ENCODE results near the gene FAM177A1. TPM values are rescaled to one million over a fixed set of nuclear protein-coding genes. Genes with fewer than 3 reads are reported as not detected.
A peak's percentile ranks its signal among the peaks of the same experiment; 100 is the strongest.
"Not testable (repeated sequence)": the region's sequence is repeated elsewhere in the genome, so short reads cannot be mapped to it uniquely, and the experiment has no call there.

FAM177A1 gene
- total RNA-seq, 1 donor from 2014 or later, result 56.0 TPM

DNA sequence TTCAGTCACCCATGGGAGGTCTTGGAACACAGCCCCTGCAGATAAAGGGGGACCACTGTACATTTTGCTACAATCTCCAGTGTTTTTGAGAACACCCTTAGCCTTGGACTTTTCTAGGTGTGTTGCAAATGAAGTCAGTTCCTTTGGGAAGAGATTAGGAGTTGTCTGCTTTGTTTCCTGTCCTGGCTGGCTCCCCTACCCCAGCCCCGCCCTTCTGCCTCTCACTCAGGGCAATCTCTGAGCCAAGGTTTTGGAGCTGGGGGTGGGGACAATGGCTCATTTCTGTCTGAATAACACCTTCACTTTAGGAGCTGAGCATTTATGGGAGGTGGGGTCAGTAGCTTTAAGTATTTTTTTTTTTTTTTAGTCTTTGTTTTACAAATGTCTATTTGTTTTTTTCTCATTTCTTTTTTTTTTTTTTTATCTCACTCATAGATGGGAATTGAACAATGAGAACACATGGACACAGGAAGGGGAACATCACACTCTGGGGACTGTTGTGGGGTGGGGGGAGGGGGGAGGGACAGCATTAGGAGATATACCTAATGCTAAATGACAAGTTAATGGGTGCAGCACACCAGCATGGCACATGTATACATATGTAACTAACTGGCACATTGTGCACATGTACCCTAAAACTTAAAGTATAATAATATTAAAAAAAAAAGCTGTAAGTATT lies 15.2 kb downstream of the FAM177A1 start:
- not testable (repeated sequence) for DNase-seq (ENCODE audit: low spot score)

DNA sequence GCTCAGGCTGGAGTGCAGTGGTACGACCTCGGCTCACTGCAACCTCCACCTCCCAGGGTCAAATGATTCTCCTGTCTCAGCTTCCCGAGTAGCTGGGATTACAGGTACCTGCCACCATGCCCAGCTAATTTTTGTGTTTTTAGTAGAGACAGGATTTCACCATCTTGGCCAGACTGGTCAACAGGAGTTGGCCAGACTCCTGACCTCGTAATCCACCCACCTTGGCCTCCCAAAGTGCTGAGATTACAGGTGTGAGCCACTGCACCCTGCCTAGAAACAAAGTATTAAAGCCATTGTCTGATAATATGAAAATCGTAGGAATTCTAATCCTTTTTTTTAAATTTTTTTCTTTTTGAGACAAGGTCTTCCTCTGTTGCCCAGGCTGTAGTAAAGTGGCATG lies 19.7 kb downstream of the FAM177A1 start:
- DNase-seq (ENCODE audit: low spot score), result not testable (repeated sequence)

- DNase-seq (ENCODE audit: low spot score), result no peak
Measured at GRCh38 chr14:35068238-35069012, 22.4 kb downstream of the FAM177A1 start.

DNA sequence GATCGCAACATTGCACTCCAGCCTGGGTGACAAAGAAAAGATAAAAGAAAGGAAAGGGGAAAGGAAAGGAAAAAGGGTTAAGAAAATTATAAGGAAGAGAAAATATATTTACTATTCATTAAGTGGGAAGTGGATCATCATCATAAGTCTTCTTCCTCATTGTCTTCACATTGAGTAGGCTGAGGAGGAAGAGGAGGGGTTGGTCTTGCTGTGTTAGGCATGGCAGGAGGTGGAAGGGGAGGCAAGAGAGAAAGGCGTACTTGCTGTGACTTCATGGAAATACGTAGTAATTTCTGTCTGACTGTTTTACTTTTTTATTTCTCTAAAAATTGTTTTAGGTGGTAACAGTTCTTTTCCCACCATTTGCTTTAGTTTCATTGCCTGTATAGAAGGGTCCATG lies 26.2 kb downstream of the FAM177A1 start:
- no peak for DNase-seq (ENCODE audit: low spot score)

DNA sequence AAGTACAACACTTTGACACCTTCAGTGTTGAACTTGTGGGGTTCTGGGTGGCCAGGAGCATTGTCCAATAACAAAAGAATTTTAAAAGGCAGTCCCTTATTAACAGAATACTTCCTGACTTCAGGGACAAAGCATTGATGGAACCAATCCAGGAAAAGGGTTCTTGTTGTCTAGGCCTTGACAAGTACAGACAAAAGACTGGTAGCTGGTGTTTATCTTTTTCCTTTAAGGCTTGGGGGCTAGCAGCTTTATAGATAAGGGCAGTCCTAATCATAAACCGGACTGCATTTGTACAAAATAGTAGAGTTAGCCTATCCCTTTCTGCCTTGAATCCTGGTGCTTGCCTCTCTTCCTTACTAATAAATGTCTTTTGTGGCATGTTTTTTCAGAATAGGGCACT lies 27.4 kb downstream of the FAM177A1 start:
- DNase-seq (ENCODE audit: low spot score), result no peak

DNA sequence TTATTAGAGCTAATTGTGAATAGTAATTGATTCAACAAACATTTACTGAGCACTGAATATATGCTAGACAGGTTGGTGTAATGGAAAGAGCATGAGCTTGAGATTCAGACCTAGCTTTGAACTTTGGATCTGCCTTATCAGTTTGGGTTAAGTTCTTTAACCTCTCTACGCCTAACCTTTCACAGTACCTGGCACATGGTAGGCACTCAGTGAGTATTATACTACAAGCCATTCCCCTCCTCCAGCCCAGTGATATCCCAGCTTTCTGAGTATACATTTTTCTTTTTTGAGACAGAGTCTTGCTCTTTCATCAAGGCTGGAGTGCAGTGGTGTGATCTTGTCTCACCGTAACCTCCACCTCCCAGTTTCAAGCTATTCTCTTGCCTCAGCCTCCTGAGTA lies 32.0 kb downstream of the FAM177A1 start:
- no peak for DNase-seq (ENCODE audit: low spot score)

- DNase-seq (ENCODE audit: low spot score), result no peak
Measured at GRCh38 chr14:35079742-35080141, 33.7 kb downstream of the FAM177A1 start.

DNA sequence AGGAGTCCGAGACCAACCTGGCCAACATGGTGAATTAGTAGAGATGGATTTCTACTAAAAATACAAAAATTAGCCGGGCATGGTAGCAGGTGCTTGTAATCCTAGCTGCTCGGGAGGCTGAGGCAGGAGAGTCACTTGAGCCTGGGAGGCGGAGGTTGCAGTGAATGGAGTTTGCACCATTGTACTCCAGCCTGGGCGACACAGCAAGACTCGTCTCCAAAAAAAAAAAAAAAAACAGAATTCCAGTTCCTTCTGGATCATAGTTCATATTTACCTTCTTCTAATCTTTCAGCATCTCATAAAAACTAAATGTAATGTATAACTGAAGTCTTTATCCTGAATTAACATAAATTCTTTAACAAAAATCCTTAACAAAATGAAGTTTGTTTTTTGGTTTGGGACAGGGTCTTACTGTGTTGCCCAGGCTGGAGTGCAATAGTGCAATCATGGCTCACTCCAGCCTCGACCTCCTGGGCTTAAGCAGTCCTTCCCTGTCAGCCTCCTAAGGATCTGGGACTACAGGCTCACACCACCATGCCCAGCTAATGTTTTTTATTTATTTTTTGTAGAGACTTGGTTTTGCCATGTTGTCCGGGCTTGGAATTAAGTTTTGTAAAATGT lies 37.6 kb downstream of the FAM177A1 start:
- DNase-seq (ENCODE audit: low spot score), result no peak

DNA sequence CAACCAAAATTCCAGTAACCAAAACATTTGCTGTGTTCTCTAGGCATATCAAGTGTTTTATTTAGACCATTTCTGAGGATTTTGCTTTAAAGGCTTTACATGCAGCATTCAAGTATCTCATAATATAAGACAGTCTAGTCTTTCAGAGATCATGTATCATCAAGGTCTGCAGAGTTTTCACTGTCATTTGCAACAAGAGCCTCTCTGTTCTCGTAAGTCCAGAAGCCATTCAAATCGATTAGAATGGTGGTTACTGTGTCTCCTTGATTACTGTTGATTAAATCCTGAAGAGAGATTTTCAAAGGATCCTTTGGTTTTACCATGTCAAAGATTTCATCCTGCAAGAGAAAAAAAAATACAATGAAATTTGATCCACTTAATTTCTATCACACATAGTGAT lies 39.4 kb downstream of the FAM177A1 start:
- no peak for DNase-seq (ENCODE audit: low spot score)

DNA sequence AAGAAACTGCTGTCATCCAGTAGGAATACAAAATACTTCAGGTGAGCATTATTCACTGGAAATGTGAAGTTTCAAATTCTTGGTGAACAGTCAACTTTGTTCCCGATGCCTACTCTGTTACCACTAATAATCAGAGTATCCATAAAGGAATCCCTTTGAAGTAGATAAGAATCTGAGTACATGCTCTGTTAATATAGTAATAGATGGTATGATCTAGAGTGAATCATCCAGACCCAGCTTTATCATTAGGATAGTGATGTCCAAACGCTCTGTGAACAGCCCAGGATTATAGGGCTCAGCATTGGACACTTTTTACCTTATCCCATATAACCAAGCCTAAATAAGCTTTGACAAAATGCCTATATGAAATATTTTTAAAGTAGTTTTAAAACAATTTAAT lies 42.4 kb downstream of the FAM177A1 start:
- DNase-seq (ENCODE audit: low spot score), result no peak

DNA sequence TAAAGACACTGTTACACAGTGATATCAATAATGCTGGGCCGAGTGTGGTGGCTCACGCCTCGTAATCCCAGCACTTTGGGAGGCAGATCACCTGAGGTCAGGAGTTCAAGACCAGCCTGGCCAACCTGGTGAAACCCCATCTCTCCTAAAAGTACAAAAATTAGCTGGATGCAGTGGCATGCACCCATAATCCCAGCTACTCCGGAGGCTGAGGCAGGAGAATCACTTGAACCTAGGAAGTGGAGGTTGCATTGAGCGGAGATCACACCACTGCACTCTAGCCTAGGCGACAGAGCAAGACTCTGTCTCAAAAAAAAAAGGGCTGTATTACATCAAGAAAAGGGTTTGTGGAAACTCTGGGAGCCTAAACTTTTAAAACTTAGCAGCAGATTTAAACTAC lies 48.6 kb downstream of the FAM177A1 start:
- not testable (repeated sequence) for DNase-seq (ENCODE audit: low spot score)

DNA sequence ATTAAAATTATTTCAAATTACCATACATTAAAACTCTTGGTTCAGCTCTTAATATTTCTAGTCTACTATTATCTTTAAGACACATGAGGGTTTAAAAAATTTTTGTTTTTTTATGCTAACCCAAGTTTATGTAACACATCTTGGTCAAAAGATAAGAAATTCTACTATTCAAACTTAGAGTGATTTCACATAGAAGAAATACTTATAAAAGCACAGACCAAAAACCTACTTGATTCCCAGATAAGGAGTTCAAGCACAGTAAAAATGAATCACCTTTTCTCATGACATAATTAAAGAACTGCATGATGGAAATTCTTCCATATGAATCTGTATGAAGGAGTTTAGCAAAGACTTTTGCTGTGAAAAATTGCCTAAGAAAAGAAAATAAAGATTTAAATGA lies 61.8 kb downstream of the FAM177A1 start:
- no peak for DNase-seq (ENCODE audit: low spot score)

GRCh38 chr14:35112641-35113040 lies 66.6 kb downstream of the FAM177A1 start:
- no peak for DNase-seq (ENCODE audit: low spot score)

DNA sequence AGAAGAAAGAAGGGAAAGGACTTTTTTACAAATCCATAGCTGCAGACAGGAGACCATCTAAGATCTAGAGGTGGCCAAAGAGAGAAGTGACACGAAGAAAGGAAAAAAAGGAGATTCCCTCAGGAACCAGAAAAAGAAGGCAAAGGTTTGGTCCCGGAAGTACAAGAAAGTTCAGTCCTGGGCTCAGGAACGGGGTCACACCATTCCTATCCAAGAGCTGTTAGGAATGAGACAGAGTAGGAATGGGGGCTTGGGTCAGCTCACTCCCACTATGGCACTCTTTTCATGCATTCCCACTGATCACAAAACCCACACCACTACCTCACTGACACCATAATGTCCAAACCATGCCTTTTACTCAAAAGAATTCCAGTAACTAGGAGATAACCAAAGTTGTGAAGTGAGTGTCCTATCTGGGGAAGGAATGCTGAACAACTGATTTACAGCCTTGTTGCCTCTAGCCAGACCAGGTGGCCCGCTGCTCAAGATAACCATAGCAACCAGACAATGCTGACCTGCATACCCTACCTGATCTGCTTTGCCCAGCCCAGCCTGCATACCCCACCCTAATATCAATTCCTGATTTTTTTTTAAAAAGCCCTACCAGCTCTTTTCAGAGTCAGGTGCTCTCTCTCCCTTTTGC lies 67.4 kb downstream of the FAM177A1 start:
- DNase-seq (ENCODE audit: low spot score), result no peak

DNA sequence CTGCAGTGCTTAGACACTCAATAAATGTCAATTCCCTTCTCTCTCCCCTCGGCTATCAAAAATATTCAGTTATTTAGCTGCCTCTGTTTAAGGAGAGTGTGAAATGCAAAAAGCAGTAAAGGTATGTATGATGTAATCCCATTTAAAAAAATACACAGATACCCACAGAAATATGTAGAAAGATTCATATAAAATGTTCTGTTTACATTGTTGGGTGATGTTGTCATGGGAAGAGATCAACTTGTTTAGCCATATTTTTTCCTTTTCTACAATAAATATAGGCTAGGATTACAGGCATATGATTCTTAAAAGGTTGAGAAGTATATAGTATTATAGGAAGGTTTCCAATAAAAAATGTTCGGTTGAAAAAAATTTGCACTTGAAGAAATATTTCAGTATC lies 68.0 kb downstream of the FAM177A1 start:
- no peak for DNase-seq (ENCODE audit: low spot score)

- DNase-seq (ENCODE audit: low spot score), result no peak
Measured at GRCh38 chr14:35116242-35116641, 70.2 kb downstream of the FAM177A1 start.

DNA sequence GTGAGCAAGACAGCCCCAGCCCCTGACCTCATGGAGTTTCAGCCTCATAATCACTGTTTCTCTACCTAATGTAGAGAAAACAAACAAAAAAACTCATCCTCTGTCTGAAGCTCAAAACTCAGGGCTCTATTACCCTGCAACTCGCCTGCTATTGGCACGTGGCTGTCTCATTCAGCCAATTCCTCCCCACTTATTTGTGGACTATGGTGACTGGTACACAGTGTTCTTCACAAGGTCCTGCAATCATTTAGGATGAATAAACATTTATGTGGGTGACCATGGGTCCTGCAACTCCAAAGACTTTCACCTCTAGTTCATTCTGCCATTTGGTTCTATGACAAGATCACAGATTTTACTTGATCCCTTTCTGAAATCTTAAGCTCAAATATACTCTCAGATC lies 71.0 kb downstream of the FAM177A1 start:
- no peak for DNase-seq (ENCODE audit: low spot score)

DNA sequence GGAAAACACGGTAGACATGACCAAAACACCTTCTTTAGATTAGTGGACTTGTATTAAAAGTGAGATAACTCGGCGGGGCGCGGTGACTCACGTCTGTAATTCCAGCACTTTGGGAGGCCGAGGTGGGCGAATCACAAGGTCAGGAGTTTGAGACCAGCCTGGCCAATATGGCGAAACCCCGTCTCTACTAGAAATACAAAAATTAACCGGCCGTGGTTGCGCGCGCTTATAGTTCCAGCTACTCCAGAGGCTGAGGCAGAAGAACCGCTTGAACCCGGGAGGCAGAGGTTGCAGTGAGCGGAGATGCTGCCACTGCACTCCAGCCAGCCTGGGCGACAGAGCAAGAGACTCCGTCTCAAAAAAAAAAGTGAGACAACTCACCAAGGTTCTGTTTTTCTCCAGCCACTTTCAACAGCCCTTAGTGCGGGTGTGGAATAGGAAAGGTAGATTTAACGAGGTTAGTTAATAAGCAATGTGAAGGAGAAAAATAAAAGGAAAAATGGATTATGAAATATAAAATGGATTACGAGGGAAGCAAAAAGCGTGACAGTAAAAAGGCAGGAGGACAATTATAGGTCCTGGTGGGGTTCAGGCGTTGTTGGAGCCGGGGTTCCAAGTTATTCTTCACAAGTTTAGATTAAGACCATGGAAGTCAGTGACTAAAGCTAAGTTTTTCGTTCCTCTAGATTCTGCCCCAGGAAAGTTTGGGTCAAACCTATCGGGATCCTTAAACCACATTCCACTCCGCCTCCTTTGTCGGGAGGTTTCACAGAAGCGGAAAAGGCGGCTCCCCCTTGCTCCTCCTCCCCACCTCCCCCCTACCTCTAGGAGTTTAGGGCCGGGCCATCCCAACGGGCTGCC lies 75.2 kb downstream of the FAM177A1 start:
- no peak for DNase-seq (ENCODE audit: low spot score)

DNA sequence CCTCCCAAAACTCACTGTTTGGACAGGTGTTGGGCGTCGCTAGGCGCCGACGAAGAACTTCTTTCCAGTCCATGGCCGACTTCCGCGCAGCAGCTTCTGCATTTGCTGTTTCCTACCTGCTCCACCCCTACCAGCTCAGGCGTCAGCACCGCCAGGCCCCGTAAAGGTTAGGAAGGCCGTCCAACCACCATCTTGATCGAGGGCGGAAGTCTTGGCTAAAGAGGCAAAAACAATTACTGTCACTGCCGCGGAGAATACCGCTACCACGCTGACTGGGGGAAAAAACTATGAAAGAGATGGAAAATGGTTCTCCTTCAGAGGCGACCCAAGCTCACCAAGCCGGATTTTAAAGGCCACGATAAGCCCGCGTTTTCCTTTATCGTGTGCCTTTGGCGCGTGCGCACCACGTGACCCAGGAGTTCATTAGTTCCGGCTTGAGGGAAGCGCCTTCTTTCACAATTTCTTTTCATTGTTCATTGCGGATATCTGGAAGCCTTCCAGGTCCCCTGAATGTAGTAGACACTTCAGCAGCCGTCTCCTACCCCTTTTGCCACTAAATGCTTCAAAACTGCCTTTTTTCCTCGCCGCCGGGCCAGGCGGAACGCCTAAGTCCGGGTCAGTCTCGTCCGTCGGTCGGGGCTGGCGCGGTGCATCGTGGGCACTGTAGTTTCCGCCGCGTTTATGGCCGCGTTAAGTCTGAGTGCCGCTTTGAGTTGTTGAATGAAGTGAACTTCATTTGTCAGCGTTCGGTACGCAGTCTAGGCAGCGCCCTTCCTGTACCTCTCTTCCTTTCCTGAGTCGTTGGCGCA lies 76.0 kb downstream of the FAM177A1 start, which contains the start of the genes PPP2R3C and PRORP:
TSS of gene PPP2R3C (minus strand) at position 104 of the 809 bp plus-strand sequence. CDS start at position 73, 31 bp downstream.
TSS of gene PRORP (plus strand) at position 666 of the 809 bp plus-strand sequence. CDS start 694 bp downstream, outside the sequence.
- DNase-seq (ENCODE audit: low spot score), result peak; percentile 95

DNA sequence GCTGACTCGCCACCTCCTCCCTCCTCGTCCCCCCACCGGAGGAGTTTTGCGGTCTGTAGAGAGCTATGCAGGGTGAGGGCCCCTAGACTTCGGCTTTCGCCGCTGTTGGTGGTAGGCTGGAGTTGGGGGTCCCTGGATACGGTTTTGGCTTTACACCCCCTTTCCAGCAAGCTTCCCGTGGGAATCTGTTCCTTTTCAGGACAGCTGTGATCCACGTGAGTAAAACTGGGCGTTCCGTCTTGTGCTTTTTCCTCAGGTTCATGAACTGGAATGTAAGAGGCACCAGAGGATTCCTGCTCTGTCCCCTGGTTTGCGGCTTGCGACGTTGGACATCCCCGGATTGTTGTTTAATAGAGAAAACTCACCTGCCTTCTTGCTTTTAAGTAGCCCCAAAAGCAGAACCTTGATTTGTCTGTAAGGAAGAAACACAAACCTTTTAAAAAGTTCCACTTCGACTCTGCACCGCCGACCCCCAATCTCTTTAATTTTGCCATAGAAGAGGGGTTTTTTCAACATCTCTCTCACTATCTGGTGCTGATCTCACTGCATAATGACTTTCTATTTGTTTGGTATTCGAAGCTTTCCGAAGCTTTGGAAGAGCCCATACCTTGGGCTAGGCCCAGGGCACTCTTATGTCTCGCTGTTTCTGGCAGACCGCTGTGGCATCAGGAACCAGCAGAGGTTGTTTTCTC lies 76.8 kb downstream of the FAM177A1 start:
- no peak for DNase-seq (ENCODE audit: low spot score)
